Lower leg skin (tissue), 3 donors: Measurements from ENCODE around the gene RNF212.

Experiments used
- CTCF ChIP-seq, 3 donors: fragments of 450-650 bp; IDR thresholded peaks; one replicate each; pipeline ENCODE4 v1.5.1; 2016; ENCODE audit warnings: antibody characterized with exemption in 3 of 3, mild to moderate bottlenecking in 3 of 3, moderate library complexity in 2 of 3
- POLR2A ChIP-seq, 2 donors: fragments of 450-650 bp; IDR thresholded peaks; one replicate each; pipeline ENCODE4 v1.6.1; 2016 to 2017; ENCODE audit warnings: antibody characterized with exemption in 2 of 2, mild to moderate bottlenecking in 1 of 2, moderate library complexity in 1 of 2

- TF ChIP-seq POLR2A (IDR thresholded peaks at IDR 0.05) (no peak), CTCF (IDR thresholded peaks at IDR 0.05) (no peak)
Measured at GRCh38 chr4:1041936-1042330, 71.4 kb downstream of the RNF212 start.
